Measurements from ENCODE around the gene CFTR. TPM values are rescaled to one million over a fixed set of nuclear protein-coding genes. Genes with fewer than 3 reads are reported as not detected.

CFTR gene
- total RNA-seq, 1 experiment from 2014 or later, result 0.72 TPM

GRCh38 chr7:117444646-117445045, 35.2 kb upstream of the CFTR start (continued):
- TF ChIP-seq ATF1 (CRISPR knock-in tag; IDR thresholded peaks at IDR 0.05) (no peak), ZNF281 (CRISPR knock-in tag; IDR thresholded peaks at IDR 0.05) (no peak), ZNF219 (CRISPR knock-in tag; IDR thresholded peaks at IDR 0.05; ENCODE audit: borderline replicate concordance) (no peak), ZSCAN18 (CRISPR knock-in tag; IDR thresholded peaks at IDR 0.05) (no peak), MLX (CRISPR knock-in tag; IDR thresholded peaks at IDR 0.05) (no peak), CREM (CRISPR knock-in tag; IDR thresholded peaks at IDR 0.05) (no peak)
- TF ChIP-seq, protein P1, sequence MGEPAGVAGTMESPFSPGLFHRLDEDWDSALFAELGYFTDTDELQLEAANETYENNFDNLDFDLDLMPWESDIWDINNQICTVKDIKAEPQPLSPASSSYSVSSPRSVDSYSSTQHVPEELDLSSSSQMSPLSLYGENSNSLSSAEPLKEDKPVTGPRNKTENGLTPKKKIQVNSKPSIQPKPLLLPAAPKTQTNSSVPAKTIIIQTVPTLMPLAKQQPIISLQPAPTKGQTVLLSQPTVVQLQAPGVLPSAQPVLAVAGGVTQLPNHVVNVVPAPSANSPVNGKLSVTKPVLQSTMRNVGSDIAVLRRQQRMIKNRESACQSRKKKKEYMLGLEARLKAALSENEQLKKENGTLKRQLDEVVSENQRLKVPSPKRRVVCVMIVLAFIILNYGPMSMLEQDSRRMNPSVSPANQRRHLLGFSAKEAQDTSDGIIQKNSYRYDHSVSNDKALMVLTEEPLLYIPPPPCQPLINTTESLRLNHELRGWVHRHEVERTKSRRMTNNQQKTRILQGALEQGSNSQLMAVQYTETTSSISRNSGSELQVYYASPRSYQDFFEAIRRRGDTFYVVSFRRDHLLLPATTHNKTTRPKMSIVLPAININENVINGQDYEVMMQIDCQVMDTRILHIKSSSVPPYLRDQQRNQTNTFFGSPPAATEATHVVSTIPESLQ (CRISPR knock-in tag; IDR thresholded peaks at IDR 0.05), result no peak

- Mint-ChIP-seq H3K27me3 (ENCODE audit: low read depth) (no peaks in the 10 kb centered on the region), H3K9me3 (peaks cover 9% of the 10 kb centered on the region), H3K4me1 (no peaks in the 10 kb centered on the region), H3K27ac (no peak overlapping the region), H3K4me3 (no peak overlapping the region), H3K36me3 (peaks cover 4% of the 10 kb centered on the region)
- DNase-seq (ENCODE audit: low spot score) (no peak), ATAC-seq (no peak)
- TF ChIP-seq TCF7 (CRISPR knock-in tag; IDR thresholded peaks at IDR 0.05; ENCODE audit: low read depth) (no peak), FOXP1 (CRISPR knock-in tag; IDR thresholded peaks at IDR 0.05; ENCODE audit: borderline replicate concordance) (no peak)
- TF ChIP-seq, protein P2, sequence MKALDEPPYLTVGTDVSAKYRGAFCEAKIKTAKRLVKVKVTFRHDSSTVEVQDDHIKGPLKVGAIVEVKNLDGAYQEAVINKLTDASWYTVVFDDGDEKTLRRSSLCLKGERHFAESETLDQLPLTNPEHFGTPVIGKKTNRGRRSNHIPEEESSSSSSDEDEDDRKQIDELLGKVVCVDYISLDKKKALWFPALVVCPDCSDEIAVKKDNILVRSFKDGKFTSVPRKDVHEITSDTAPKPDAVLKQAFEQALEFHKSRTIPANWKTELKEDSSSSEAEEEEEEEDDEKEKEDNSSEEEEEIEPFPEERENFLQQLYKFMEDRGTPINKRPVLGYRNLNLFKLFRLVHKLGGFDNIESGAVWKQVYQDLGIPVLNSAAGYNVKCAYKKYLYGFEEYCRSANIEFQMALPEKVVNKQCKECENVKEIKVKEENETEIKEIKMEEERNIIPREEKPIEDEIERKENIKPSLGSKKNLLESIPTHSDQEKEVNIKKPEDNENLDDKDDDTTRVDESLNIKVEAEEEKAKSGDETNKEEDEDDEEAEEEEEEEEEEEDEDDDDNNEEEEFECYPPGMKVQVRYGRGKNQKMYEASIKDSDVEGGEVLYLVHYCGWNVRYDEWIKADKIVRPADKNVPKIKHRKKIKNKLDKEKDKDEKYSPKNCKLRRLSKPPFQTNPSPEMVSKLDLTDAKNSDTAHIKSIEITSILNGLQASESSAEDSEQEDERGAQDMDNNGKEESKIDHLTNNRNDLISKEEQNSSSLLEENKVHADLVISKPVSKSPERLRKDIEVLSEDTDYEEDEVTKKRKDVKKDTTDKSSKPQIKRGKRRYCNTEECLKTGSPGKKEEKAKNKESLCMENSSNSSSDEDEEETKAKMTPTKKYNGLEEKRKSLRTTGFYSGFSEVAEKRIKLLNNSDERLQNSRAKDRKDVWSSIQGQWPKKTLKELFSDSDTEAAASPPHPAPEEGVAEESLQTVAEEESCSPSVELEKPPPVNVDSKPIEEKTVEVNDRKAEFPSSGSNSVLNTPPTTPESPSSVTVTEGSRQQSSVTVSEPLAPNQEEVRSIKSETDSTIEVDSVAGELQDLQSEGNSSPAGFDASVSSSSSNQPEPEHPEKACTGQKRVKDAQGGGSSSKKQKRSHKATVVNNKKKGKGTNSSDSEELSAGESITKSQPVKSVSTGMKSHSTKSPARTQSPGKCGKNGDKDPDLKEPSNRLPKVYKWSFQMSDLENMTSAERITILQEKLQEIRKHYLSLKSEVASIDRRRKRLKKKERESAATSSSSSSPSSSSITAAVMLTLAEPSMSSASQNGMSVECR (CRISPR knock-in tag; IDR thresholded peaks at IDR 0.05; ENCODE audit: borderline replicate concordance), result no peak
- TF ChIP-seq, protein P3, sequence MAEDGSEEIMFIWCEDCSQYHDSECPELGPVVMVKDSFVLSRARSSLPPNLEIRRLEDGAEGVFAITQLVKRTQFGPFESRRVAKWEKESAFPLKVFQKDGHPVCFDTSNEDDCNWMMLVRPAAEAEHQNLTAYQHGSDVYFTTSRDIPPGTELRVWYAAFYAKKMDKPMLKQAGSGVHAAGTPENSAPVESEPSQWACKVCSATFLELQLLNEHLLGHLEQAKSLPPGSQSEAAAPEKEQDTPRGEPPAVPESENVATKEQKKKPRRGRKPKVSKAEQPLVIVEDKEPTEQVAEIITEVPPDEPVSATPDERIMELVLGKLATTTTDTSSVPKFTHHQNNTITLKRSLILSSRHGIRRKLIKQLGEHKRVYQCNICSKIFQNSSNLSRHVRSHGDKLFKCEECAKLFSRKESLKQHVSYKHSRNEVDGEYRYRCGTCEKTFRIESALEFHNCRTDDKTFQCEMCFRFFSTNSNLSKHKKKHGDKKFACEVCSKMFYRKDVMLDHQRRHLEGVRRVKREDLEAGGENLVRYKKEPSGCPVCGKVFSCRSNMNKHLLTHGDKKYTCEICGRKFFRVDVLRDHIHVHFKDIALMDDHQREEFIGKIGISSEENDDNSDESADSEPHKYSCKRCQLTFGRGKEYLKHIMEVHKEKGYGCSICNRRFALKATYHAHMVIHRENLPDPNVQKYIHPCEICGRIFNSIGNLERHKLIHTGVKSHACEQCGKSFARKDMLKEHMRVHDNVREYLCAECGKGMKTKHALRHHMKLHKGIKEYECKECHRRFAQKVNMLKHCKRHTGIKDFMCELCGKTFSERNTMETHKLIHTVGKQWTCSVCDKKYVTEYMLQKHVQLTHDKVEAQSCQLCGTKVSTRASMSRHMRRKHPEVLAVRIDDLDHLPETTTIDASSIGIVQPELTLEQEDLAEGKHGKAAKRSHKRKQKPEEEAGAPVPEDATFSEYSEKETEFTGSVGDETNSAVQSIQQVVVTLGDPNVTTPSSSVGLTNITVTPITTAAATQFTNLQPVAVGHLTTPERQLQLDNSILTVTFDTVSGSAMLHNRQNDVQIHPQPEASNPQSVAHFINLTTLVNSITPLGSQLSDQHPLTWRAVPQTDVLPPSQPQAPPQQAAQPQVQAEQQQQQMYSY (CRISPR knock-in tag; IDR thresholded peaks at IDR 0.05), result no peak
- ChIA-PET POLR2A (no interaction called here), CTCF (no interaction called here)
Measured at GRCh38 chr7:117445206-117445605, 34.6 kb upstream of the CFTR start.
